ENCODE data around the gene MOG.

Gene MOG

DNA sequence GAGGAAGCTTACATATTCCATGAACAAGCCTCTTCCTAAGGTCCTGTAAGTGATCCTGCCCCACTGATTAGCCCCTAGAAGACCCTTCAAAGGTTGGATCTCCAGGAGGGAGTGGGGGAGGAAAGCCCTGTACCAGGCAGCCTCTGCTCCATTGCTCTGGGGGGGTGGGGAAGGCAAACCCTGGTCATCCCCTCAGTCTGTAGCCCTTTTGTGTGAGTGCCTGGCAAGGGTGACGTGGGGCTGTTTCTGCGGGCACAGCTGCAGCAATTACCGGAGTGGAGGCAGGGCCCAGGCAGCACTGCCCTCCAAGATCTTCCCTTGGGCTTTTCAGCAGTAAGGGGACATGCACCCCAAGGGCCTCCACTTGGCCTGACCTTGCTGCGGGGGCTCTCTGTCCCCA lies at the start of gene MOG:
Gene MOG, plus strand, starts transcription at position 295 of the 400 bp plus-strand sequence. CDS start 118 bp downstream, outside the sequence.
- no peak for DNase-seq

DNA sequence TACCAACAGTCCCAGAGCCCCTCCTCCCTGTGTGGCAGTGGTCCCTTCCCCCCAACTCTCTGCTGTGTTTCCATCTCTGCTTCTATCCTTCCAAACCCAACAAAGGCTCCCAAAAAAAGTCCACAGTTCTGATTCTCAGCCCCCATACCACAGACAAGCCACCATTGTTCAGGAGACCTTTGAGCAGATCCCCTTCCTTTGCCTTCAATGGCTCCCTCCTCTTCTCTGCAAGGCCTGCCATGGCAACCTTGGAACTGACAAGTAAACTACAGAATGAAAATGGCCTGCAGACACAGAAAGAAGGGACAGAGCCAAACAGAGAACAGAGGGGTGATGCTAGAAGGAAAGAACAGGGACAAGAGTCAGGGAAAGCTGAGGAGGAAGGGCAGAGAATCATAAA lies 48.8 kb upstream of the MOG start:
- no peak for DNase-seq

DNA sequence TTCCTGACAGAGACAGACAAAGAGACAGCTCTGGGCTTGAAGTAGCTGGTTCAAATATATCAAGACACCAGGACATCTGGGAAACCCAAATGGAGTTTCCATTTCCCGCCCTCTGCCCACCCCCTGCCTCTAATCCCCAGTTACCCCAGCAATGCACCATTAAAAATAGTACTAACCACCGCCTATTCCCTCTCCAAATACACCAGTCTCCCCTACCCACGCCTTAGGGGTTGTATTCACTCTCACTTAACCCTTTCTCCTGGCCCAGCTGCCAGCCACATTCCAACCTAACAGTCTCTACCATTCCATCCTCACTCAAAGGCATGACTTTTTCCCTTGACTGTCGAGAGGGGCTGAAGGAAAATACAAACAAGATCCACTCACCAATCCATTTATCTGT lies 46.4 kb upstream of the MOG start:
- DNase-seq: no peak

DNA sequence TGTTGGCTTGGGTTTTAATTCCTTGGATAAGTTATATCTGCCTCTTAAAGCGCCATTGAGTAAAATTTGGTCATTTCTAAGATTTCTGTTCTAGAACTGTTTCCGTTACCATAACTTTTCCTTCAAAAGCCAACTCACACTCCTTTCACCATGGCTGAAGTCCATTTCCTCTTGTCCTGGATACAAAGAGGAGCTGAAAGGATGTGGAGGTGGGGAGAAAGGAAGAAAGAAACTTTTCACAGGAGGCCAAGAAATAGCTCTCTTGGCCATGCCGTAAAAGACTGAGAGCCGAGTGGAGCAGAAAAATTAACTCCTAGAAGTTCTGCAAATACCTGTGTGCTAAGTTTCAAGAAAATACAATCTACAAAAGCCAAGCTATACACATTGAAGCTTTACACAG lies 45.5 kb upstream of the MOG start:
- no peak for DNase-seq

- no peak for DNase-seq
These were observed 38.9 kb upstream of the MOG start for GRCh38 chr6:29617782-29618554.

- DNase-seq: no peak
These were observed 37.2 kb upstream of the MOG start for GRCh38 chr6:29619578-29620160.

DNA sequence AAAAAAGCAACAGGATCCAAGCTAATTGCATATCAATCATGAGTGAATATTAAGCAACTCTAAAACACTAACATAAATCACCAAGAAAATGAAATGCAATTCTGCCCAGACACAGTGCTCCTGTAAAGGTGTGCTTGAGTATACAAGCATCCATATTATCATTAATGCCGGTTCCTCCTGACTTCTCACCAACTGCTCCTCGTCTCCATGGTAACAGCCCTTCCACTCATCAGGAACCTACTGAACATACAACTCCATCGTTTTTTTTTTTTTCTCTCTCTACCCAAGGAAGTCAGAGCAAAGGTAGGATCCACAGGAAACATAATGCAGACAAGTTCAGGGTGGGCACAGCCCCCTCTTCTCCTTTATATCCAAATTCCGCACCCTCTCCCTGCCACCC lies 36.3 kb upstream of the MOG start:
- no peak for DNase-seq

DNA sequence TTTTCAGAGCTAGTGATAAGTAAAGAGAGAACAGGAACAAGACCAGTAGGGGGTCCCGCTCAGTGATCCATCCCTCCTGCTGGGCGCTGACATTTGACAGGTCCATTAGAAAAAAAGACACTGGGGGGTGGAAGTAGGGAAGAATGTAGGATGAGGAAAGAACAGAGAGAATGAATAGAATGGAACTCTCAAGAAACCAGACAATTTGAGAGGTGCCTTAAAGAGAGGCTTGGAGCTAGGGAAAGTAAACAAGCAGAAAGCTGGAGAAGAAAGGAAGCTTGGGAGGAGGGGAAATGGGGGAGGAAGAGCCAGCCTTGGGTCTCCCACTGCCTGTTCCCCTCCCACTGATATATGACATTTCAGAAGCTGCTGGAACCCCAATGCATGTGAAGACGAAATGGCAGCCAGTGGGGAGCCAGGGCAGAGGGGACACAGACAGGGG lies 32.4 kb upstream of the MOG start:
- no peak for DNase-seq

- DNase-seq: no peak
These were observed 31.5 kb upstream of the MOG start for GRCh38 chr6:29625337-29625930.

GRCh38 chr6:29626948-29627754 lies 29.7 kb upstream of the MOG start:
- DNase-seq: no peak

GRCh38 chr6:29627755-29628418 lies 29.0 kb upstream of the MOG start:
- DNase-seq: no peak

GRCh38 chr6:29628419-29629281 lies 28.2 kb upstream of the MOG start:
- peak; percentile 5 for DNase-seq

- DNase-seq: no peak
These were observed 27.3 kb upstream of the MOG start for GRCh38 chr6:29629571-29629970.

DNA sequence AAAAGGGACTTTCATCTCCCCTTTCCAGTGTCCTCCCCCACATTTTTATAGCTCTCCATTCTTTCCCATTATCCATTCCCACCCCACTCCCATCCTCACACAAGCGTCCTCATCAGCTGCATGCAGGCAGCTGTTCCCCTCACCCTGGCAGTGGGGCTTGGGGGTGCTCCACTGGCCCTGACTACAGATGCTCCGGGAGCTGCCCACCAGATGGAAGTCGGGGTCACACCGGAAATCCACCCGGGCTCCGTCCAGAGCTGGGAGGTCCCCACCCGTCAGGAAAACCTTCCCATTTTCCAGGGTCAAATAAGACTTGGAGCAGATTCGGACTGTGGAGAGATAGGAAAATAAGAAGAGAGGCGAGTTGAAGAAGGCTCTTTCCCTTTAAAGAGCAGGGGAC lies 26.6 kb upstream of the MOG start:
- no peak for DNase-seq

- DNase-seq: no peak
These were observed 25.6 kb upstream of the MOG start for GRCh38 chr6:29631209-29631810.

DNA sequence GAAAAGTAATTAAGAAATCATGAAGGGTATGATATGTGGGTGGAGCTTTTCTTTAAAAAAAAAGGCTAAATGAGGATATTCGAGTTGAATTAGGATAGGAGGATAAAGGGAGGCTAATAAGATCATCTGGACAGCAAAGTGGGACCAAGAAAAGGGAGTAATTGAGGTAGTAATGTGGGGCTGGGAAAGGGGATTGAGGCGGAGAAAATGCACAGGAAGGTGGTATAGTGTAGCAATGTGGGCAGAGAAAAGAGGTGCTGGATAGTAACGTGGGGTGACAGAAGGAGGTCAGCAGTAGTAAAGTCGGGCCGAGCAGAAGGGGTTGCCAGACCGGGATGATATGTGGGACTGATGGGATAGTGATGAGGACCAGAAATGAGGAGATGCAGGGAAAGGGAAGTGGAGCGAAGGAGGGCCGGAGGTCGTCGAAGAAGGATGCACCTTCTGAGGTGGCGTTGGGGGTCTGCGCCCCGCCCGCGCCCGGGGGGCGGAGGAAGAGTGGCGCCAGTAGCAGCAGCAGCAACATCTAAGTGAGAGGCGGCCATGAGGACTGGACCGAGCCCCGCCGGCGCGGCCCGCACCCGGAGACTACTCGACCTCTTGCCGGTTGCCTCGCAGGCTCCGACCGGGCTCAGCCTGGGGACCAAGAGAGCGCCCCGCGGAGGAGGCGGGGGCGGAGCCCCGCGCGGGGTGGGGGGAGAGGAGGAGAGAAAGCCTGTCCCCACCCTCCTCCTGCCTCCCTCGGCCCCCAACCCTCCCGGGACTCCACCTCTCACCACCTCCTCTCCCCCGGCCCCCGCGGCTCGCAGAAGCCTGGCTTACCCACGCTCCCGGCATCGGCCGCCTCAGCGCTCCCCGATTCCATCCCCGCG lies 24.8 kb upstream of the MOG start:
- DNase-seq: no peak

DNA sequence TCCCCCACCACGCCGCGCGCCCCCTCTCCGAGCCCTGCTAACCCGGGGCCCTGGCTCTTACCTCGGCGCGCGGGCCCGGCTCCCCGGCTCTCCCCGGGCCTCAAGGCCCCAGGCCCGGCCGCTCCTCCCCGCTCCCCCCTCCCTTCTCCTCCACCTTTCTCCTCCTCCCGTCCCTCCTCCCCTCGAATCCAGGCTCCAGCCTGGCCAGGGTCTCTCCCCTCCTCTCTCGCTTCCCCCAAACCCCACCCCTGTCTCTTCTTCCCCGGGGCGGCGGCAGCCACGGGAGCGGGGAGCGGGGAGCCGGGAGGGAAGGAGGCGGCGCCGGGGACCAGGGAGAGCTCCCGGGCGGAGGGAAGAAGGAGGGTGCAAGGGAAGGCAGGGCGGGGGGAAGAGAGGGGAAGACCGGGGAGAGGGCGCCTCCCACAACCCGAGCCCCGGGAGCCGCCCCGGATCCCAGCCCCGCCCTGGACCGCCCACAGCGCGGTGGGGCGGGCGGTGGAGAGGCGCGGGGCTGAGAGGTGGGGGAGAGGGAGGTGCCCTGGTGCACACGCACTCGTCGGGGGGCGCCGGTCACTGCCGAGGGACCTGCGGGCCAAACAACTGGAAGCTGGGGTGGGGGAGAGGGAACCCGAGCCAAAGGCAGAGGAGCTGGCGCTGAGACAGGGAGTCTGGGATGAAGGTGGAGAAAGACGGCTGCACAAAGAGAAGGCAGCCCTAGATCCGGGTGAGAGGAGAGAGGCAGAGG lies 23.9 kb upstream of the MOG start, which contains the start of gene GABBR1:
Gene GABBR1, minus strand, starts transcription at position 395 of the 745 bp plus-strand sequence. CDS start 798 bp downstream, outside the sequence.
- peak; percentile 71 for DNase-seq

- no peak for DNase-seq
These were observed 23.4 kb upstream of the MOG start for GRCh38 chr6:29633534-29633905.

DNA sequence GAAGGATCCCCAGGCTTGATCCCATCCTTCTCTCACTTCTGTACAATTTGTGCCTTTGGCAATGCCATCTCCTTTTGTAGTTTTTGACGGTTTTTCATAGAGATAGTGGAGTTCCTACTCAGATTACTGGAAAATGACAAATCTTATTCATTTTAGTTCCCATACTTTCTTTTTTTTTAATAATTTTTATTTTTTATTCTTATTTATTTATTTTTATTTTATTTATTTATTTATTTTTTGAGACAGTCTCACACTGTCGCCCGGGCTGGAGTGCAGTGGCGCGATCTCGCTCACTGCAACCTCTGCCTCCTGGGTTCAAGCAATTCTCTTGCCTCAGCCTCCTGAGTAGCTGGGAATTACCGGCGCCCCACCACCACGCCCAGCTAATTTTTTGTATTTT lies 19.6 kb upstream of the MOG start:
- no peak for DNase-seq

Measured in NCI-H2107 (cell line).